Stimulated activated CD4-positive, alpha-beta T cell treated with anti-CD3 and anti-CD28 coated beads, Interleukin-1b, Interleukin-23, amount 100 ng/mL, for 24 hours (primary cell): ENCODE results near the gene C1orf216.
"Not testable (repeated sequence)": the region's sequence is repeated elsewhere in the genome, so short reads cannot be mapped to it uniquely, and the experiment has no call there.

Experiments used
- DNase-seq, 4 experiments: peaks; one replicate each; pipeline ENCODE4 v3.0.0-alpha.2; 2020; ENCODE audit warnings: low read depth in 4 of 4, low spot score in 1 of 4

The C1orf216 gene

DNA sequence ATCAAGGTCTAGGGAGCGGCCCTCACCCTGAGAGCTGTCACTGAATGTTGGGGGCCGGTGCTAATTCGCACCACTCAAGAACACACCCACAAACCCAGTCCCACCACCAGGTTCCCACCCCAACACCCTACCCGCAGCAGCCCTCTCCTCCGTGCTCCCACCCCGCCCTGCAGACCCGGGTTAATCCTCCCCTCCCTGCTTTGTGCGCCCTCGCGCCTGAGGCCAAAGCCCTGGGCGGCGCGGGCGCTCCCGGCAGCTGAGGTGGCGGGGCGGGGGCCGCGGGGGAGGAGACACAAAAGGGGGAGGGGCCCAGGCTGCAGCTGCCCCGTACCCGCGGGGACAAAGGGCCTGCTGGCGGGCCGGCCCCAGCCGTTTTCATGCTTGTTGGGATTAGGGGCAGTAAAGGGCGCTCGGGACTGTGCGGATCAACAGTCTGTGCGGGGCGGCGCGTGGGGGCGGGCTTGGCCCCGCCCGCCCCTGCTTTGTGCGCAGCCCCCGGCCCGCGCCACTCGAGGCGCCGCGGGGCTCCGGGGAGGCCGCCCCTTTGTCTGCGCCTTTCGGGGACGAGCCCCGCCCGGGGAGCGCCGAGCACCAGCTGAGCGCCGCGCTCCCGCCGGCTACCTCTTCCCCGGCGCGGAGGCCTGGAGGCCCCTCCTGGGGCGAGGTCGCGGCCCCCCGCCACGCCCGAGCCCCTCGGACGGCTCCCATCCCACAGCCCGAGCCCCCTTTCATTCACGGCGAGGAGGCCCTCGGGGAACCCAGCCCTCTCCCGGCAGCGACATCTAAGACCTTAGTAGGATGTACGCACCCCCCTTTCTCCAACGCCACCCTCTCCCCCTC lies 10.9 kb downstream of the C1orf216 start:
- peak in 1 of 4 experiments; percentile 28 for DNase-seq

DNA sequence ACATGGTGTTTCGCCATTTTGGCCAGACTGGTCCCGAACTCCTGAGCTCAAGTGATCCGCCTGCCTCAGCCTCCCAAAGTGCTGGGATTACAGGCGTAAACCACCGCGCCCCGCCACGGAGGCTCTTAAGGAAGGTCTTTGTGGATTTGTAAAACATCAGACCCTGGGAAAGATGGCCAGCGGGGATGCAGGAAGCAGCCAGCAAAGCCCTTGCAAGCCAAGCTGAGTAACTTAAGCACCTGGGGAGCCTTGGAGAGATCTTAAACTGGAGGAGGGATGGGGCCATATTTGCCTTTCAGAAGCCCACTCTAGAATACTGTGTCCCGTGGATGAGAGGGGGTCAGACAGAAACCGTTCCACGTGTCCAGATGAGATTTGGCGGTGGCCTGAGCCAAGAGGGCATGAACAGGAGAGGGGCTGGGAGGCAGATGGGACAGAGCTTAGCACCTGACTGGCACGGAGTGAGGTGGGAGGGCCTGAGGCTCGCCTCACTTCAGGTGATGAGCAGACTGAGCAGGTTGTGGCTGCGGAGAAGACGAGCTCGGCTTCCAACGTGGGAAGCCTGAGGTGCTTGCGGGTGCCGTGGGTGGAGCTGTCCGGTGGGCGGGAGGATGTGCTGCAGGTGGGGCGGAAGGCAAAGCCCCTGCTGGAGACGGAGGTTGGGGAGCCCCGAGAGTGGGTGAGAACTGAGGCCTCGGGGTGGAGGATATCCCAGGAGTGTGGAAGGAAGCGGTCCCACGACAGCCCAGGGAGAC lies 11.7 kb downstream of the C1orf216 start:
- DNase-seq: no peak

DNA sequence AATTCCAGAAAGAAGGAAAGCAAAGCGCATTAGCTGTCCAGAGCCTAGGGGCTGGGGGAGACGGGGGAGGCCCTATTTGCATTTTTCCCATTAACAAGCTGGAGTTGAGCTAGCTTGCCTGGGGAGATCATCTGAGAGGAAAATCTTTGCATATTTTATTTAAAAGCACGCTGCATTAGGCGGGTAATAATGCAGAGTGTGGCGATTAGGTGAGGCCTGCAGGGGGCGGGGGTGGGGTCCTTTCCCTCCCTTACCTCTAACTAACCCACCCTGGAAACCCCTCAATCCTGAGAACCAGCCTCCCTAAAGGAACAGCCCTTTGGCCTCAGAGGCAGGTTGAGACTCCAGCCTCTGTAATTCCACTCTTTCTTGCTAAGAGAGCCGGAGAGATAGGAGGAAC lies 16.2 kb downstream of the C1orf216 start:
- DNase-seq: no peak

DNA sequence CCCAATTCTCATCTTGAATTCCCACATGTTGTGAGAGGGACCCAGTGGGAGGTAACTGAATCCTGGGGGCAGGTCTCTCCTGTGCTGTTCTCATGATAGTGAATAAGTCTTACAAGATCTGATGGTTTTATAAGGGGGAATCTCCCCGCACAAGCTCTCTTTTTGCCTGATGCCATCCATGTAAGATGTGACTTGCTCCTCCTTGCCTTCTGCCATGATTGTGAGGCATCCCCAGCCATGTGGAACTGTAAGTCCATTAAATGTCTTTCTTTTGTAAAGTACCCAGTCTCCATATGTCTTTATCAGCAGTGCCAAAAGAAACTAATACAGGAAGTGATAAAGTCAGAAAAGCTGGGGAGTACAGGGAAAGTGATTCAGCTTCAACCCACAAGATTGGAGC lies 19.5 kb downstream of the C1orf216 start:
- not testable (repeated sequence) for DNase-seq

- DNase-seq: no peak
Measured at GRCh38 chr1:35692317-35692716, 26.4 kb downstream of the C1orf216 start.

GRCh38 chr1:35691571-35692220 lies 27.0 kb downstream of the C1orf216 start:
- no peak for DNase-seq

GRCh38 chr1:35691080-35691479 lies 27.6 kb downstream of the C1orf216 start:
- no peak for DNase-seq

GRCh38 chr1:35690103-35690502 lies 28.6 kb downstream of the C1orf216 start:
- not testable (repeated sequence) for DNase-seq

DNA sequence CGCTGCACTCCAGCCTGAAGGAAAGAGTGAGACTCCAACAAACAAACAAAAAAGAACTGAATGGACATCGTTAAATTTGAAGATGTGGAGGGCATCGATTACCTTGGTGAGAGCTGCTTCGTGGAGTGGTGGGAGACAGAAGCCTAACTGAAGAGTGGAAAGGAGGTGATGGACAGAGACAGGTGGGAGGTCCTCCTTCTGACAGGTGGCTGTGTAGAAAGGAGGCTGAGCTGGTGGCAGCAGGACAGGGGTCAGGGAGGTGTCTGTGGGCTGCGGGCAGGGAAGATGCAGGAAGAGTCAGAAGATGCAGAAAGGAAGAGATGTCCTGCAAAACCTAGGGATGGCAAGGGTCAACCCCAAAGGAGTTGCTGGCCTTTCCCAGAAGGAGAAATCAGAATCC lies 30.5 kb downstream of the C1orf216 start:
- DNase-seq: no peak

GRCh38 chr1:35683012-35683411 lies 35.7 kb downstream of the C1orf216 start:
- DNase-seq: no peak

DNA sequence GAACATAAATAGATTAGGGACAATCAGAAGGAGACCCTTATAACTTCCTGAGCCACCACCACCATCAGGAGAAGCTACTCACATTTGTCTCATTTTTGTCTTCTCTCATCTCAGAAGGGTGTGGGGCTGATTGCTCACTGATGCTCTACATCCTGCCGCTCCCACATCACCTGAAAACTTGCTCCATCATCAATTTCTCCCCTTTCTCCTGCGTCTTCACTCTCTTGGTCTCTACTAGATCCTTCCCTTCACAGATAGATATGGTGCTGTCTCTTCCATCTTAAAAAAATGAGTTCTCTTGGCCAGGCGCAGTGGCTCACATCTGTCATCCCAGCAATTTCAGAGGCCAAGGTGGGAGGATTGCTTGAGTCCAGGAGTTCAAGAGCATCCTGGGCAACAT lies 38.4 kb downstream of the C1orf216 start:
- DNase-seq: no peak

GRCh38 chr1:35675773-35676172 lies 42.9 kb downstream of the C1orf216 start:
- DNase-seq: no peak

GRCh38 chr1:35674111-35674510 lies 44.6 kb downstream of the C1orf216 start:
- DNase-seq: no peak

GRCh38 chr1:35672116-35672515 lies 46.6 kb downstream of the C1orf216 start:
- DNase-seq: no peak

- DNase-seq: no peak
Measured at GRCh38 chr1:35668506-35668905, 50.2 kb downstream of the C1orf216 start.

DNA sequence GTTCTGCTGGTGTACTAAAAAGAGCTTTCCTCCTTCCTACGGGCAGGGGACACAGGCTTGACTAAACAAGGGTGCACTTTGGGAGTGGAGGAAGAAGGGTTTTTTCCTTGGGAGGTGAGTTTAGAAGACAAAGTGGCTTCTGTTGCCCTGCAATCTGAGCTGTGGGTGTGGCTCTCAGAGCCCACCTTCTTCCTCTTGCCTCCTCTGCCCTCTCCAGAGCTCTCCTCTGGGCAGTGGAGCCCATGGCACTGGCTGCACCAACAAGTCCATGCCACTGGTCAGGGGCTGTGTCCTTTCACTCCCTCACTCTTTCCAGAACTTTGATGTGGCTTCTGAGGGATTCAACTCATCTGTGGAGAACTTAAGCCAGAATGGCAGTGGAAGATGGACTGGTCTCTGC lies 51.8 kb downstream of the C1orf216 start:
- DNase-seq: no peak

DNA sequence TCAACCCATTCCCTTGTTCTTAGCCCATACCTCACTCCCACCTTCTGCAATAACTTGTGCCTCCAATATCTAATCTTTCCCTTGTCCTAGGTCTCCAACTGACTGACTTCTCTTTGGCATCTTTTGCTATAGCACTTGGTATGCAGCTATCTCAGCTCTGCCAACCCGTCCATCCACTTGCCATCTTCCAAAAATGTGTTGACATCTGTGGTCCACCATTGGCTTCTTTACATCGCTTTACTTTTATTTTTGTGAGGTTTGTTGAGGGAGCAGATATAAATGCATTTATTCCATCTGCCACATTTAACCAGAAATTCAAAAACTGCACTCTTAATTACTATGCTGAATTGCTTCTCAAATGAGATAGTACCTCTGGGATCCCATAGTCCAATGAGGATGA lies 52.5 kb downstream of the C1orf216 start:
- no peak for DNase-seq
